Fibroblast of villous mesenchyme (primary cell): ENCODE data around the gene IQGAP2. TPM values are rescaled to one million over a fixed set of nuclear protein-coding genes. Genes with fewer than 3 reads are reported as not detected.

Experiments
- DNase-seq: peaks from one replicate; pipeline ENCODE4 v3.0.0-alpha.2; 2010; ENCODE audit warnings: low read depth
- H3K4me3 ChIP-seq: 2 replicates; pipeline ENCODE4 v1.5.1; 2011; ENCODE audit warnings: low read depth, mild to moderate bottlenecking, low read length
- CTCF ChIP-seq: IDR thresholded peaks from 2 replicates; pipeline ENCODE4 v1.5.1; 2012; ENCODE audit warnings: low read depth, mild to moderate bottlenecking, low read length; ENCODE audit not compliant: insufficient read depth
- total RNA-seq: library from RNA; depleted of rRNA; stranded (reverse); fragments of >200 nt; gene quantifications from 2 replicates; pipeline ENCODE4 v1.2.3, GENCODE V29; 2012

Gene IQGAP2
- total RNA-seq, 1 donor, result 2.6 TPM

- TF ChIP-seq CTCF, result no peak
- no peak for DNase-seq
- H3K4me3 ChIP-seq, result peak overlapping the region; percentile 95
These were observed 314.4 kb downstream of the IQGAP2 start for GRCh38 chr5:76717222-76718083.

- H3K4me3 ChIP-seq, result peak overlapping the region; percentile 95
- peak; percentile 30 for DNase-seq
- TF ChIP-seq CTCF, result no peak
These were observed 315.3 kb downstream of the IQGAP2 start for GRCh38 chr5:76718381-76718832.

- no peak for DNase-seq
- no peak for TF ChIP-seq CTCF
- peak overlapping the region; percentile 7 for H3K4me3 ChIP-seq
These were observed 315.8 kb downstream of the IQGAP2 start for GRCh38 chr5:76718880-76719279.

GRCh38 chr5:76720988-76721569, 318.0 kb downstream of the IQGAP2 start:
- DNase-seq, result no peak
- no peak overlapping the region for H3K4me3 ChIP-seq
- TF ChIP-seq CTCF, result no peak

GRCh38 chr5:76723266-76723665, 320.2 kb downstream of the IQGAP2 start:
- TF ChIP-seq CTCF, result no peak
- DNase-seq, result no peak
- H3K4me3 ChIP-seq, result no peak overlapping the region

- H3K4me3 ChIP-seq, result no peak overlapping the region
- DNase-seq, result no peak
- no peak for TF ChIP-seq CTCF
These were observed 320.8 kb downstream of the IQGAP2 start for GRCh38 chr5:76723906-76724305.
